Natural killer cell (primary cell): ENCODE results near the gene OPRD1. TPM values are rescaled to one million over a fixed set of nuclear protein-coding genes. Genes with fewer than 3 reads are reported as not detected.
"Not testable (repeated sequence)": the region's sequence is repeated elsewhere in the genome, so short reads cannot be mapped to it uniquely, and the experiment has no call there.

Source experiments
- ATAC-seq, 3 donors: fragments of 150-1000 bp in 2 of 3; fragments of 200-7000 bp in 1 of 3; cut with Tn5 transposase; 1 replicate in 1 of 3; 2 replicates in 2 of 3; pipeline ENCODE4 v1.10.0; 2021; ENCODE audit warnings: mild to moderate bottlenecking in 2 of 3, moderate library complexity in 2 of 3
- DNase-seq, 2 donors: peaks; one replicate each; pipeline versions ENCODE4 v3.0.0 to v3.0.0-alpha.2; 2013 to 2021; ENCODE audit warnings: mixed read lengths in 1 of 2
- H3K27ac ChIP-seq: one replicate; pipeline ENCODE4 v1.5.1; 2013; ENCODE audit warnings: mild to moderate bottlenecking, low read length
- H3K27me3 ChIP-seq: one replicate; pipeline ENCODE4 v1.6.1; 2013; ENCODE audit warnings: low read length; ENCODE audit not compliant: control insufficient read depth, insufficient read depth
- H3K36me3 ChIP-seq: one replicate; pipeline ENCODE4 v1.6.1; 2013; ENCODE audit warnings: low read length; ENCODE audit not compliant: control insufficient read depth, insufficient read depth
- H3K4me1 ChIP-seq: one replicate; pipeline ENCODE4 v1.6.1; 2013; ENCODE audit warnings: low read length; ENCODE audit not compliant: control insufficient read depth, insufficient read depth
- H3K4me3 ChIP-seq: one replicate; pipeline ENCODE4 v1.5.1; 2013; ENCODE audit warnings: low read length
- H3K9me3 ChIP-seq: one replicate; pipeline ENCODE4 v1.6.1; 2013; ENCODE audit warnings: low read length; ENCODE audit not compliant: control insufficient read depth, insufficient read depth
- H3K27ac Mint-ChIP-seq, 2 donors: one replicate each; pipeline ENCODE4 v1.8.0; 2022; ENCODE audit warnings: mild to moderate bottlenecking in 2 of 2, mixed read lengths in 2 of 2, moderate library complexity in 1 of 2
- H3K27me3 Mint-ChIP-seq, 2 donors: one replicate each; pipeline ENCODE4 v1.8.0; 2022; ENCODE audit warnings: low read depth in 2 of 2, mixed read lengths in 2 of 2
- H3K36me3 Mint-ChIP-seq: one replicate; pipeline ENCODE4 v1.8.0; 2022; ENCODE audit warnings: mixed read lengths
- H3K4me1 Mint-ChIP-seq, 2 donors: one replicate each; pipeline ENCODE4 v1.8.0; 2022; ENCODE audit warnings: mixed read lengths in 2 of 2
- H3K4me3 Mint-ChIP-seq: one replicate; pipeline ENCODE4 v1.8.0; 2022; ENCODE audit warnings: mild to moderate bottlenecking, moderate library complexity, mixed read lengths
- H3K9me3 Mint-ChIP-seq, 2 donors: one replicate each; pipeline ENCODE4 v1.8.0; 2022; ENCODE audit warnings: mixed read lengths in 2 of 2
- CTCF ChIP-seq: fragments of 200-600 bp; IDR thresholded peaks from one replicate; pipeline ENCODE4 v1.8.0; 2022; ENCODE audit warnings: antibody characterized with exemption
- WGBS: methylation state at CpG from one replicate; pipeline ENCODE4 v1.1.7; 2013; ENCODE audit warnings: missing lambda C conversion rate; ENCODE audit not compliant: insufficient coverage; 5-methylcytosine and 5-hydroxymethylcytosine counted together
- intact Hi-C: fragments of 100-400 bp; cut with micrococcal nuclease; formaldehyde crosslinking; loops from one replicate; pipeline ENCODE4 v1.14.2; 2022
- total RNA-seq, 4 donors: library from RNA; stranded (reverse); fragments of 120-200 nt in 1 of 4; gene quantifications; one replicate each; pipeline versions ENCODE4 v1.2.3 to v1.2.4, GENCODE V29; 2013 to 2022

Gene OPRD1
- total RNA-seq, 3 donors from 2014 or later (not counting 1 experiment from before 2014, with no cell fraction given): not detected

- peaks cover 6% of the 10 kb centered on the region for H3K4me1 ChIP-seq
- TF ChIP-seq CTCF: no peak
- intact Hi-C loops: no loop called here
- no peak overlapping the region for H3K27ac ChIP-seq
- no peaks in the 10 kb centered on the region for H3K36me3 ChIP-seq
- no peak for DNase-seq
- no peaks in the 10 kb centered on the region for H3K36me3 Mint-ChIP-seq
- WGBS: no CpG with 5 or more reads among the region's 2 CpGs
- ATAC-seq: no peak
- no peaks in the 10 kb centered on the region for H3K27me3 Mint-ChIP-seq
- H3K4me3 ChIP-seq: no peak overlapping the region
- H3K9me3 ChIP-seq: no peaks in the 10 kb centered on the region
- H3K9me3 Mint-ChIP-seq: no peaks in the 10 kb centered on the region
- H3K27me3 ChIP-seq: no peaks in the 10 kb centered on the region
- H3K4me1 Mint-ChIP-seq: peaks cover 10 to 11% of the 10 kb centered on the region in 2 donors
- H3K27ac Mint-ChIP-seq: no peak overlapping the region
- H3K4me3 Mint-ChIP-seq: no peak overlapping the region
Measured at GRCh38 chr1:28783363-28783762, 28.6 kb upstream of the OPRD1 start.

- no peak overlapping the region for H3K27ac Mint-ChIP-seq
- DNase-seq (no peak), ATAC-seq (no peak)
- 94% methylated on average over 9 of the region's 9 CpGs for WGBS
- TF ChIP-seq CTCF: no peak
- peaks cover 10 to 11% of the 10 kb centered on the region in 2 donors for H3K4me1 Mint-ChIP-seq
- no peaks in the 10 kb centered on the region for H3K9me3 Mint-ChIP-seq
- H3K4me3 Mint-ChIP-seq: no peak overlapping the region
- Histone ChIP-seq H3K27ac (no peak overlapping the region), H3K4me1 (peaks cover 6% of the 10 kb centered on the region), H3K9me3 (no peaks in the 10 kb centered on the region), H3K27me3 (no peaks in the 10 kb centered on the region), H3K36me3 (no peaks in the 10 kb centered on the region), H3K4me3 (no peak overlapping the region)
- intact Hi-C loops: loop anchor here (5.0 kb wide), 1 partner anchor 243 kb away; no protein-coding TSS in a partner anchor
- peaks cover 0 to 4% of the 10 kb centered on the region in 2 donors for H3K27me3 Mint-ChIP-seq
- H3K36me3 Mint-ChIP-seq: no peaks in the 10 kb centered on the region
Measured at GRCh38 chr1:28789412-28789811, 22.6 kb upstream of the OPRD1 start.

GRCh38 chr1:28789816-28790215, 22.2 kb upstream of the OPRD1 start:
- TF ChIP-seq CTCF: no peak
- no peaks in the 10 kb centered on the region for H3K36me3 Mint-ChIP-seq
- no peaks in the 10 kb centered on the region for H3K36me3 ChIP-seq
- H3K4me1 Mint-ChIP-seq: peaks cover 10 to 11% of the 10 kb centered on the region in 2 donors
- no peaks in the 10 kb centered on the region for H3K27me3 ChIP-seq
- no peaks in the 10 kb centered on the region for H3K9me3 ChIP-seq
- peaks cover 0 to 4% of the 10 kb centered on the region in 2 donors for H3K27me3 Mint-ChIP-seq
- 86% methylated on average over 6 of the region's 6 CpGs for WGBS
- H3K27ac Mint-ChIP-seq: no peak overlapping the region
- no peaks in the 10 kb centered on the region for H3K9me3 Mint-ChIP-seq
- ATAC-seq (no peak), DNase-seq (no peak)
- intact Hi-C loops: loop anchor here (5.0 kb wide), 1 partner anchor 242 kb away; no protein-coding TSS in a partner anchor
- H3K27ac ChIP-seq: no peak overlapping the region
- no peak overlapping the region for H3K4me3 Mint-ChIP-seq
- H3K4me1 ChIP-seq: peaks cover 6% of the 10 kb centered on the region
- no peak overlapping the region for H3K4me3 ChIP-seq

GRCh38 chr1:28790377-28791035, 21.5 kb upstream of the OPRD1 start:
- H3K4me3 Mint-ChIP-seq: no peak overlapping the region
- Histone ChIP-seq H3K4me3 (no peak overlapping the region), H3K4me1 (peaks cover 2% of the 10 kb centered on the region), H3K9me3 (no peaks in the 10 kb centered on the region), H3K36me3 (no peaks in the 10 kb centered on the region), H3K27me3 (no peaks in the 10 kb centered on the region), H3K27ac (no peak overlapping the region)
- H3K27ac Mint-ChIP-seq: no peak overlapping the region
- peaks cover 4% of the 10 kb centered on the region in 2 donors for H3K4me1 Mint-ChIP-seq
- ATAC-seq (no peak), DNase-seq (no peak)
- TF ChIP-seq CTCF: no peak
- no peaks in the 10 kb centered on the region for H3K36me3 Mint-ChIP-seq
- no peaks in the 10 kb centered on the region for H3K9me3 Mint-ChIP-seq
- peaks cover 0 to 4% of the 10 kb centered on the region in 2 donors for H3K27me3 Mint-ChIP-seq
- intact Hi-C loops: no loop called here
- 81% methylated on average over 12 of the region's 12 CpGs for WGBS

GRCh38 chr1:28791929-28792328, 20.0 kb upstream of the OPRD1 start:
- H3K4me3 ChIP-seq, H3K27me3 ChIP-seq, H3K27ac Mint-ChIP-seq, H3K27me3 Mint-ChIP-seq, H3K36me3 ChIP-seq, H3K4me3 Mint-ChIP-seq, H3K9me3 ChIP-seq, H3K27ac ChIP-seq, H3K9me3 Mint-ChIP-seq, DNase-seq, H3K36me3 Mint-ChIP-seq, ATAC-seq, H3K4me1 Mint-ChIP-seq, intact Hi-C loops, H3K4me1 ChIP-seq: not testable (repeated sequence)
- WGBS: 92% methylated on average over 2 of the region's 2 CpGs
